Measurements from ENCODE around the gene CCR8.

The CCR8 gene

DNA sequence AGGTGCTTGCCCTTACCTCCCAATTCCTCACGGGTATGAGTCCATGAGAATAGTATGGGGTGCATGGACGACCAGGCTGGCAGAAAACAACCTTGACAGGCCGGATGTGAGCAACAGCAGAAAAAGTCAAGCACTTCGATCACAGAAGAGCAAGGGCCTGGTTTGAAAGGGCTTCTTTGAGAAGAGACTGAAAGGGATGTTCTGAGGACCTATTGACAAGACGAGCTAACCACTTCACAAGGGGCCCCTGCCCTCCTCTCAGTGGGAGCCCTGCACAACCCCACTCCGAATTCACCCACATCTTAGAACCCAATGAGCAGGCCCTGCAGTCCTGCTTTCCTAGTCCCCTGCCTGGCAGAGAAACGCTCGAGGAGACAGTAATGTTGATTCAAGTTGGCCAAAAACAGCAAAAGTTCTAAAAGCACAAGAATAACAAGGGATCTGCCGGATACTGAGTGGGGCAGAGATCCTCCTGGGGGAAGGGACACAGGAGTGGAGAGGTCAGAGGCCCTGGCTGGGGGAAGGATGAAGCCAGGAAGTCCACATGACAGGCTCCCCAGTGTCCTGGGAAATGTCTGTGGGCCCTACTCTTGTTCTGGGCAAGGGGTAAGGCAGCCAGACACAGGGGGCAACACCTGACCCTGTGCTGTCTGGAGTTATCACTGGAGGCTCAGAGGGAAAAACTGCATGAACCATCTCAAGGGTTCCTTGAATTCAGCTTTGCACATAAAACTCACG is 34.9 kb upstream of the CCR8 start:
- TF ChIP-seq, protein P1, sequence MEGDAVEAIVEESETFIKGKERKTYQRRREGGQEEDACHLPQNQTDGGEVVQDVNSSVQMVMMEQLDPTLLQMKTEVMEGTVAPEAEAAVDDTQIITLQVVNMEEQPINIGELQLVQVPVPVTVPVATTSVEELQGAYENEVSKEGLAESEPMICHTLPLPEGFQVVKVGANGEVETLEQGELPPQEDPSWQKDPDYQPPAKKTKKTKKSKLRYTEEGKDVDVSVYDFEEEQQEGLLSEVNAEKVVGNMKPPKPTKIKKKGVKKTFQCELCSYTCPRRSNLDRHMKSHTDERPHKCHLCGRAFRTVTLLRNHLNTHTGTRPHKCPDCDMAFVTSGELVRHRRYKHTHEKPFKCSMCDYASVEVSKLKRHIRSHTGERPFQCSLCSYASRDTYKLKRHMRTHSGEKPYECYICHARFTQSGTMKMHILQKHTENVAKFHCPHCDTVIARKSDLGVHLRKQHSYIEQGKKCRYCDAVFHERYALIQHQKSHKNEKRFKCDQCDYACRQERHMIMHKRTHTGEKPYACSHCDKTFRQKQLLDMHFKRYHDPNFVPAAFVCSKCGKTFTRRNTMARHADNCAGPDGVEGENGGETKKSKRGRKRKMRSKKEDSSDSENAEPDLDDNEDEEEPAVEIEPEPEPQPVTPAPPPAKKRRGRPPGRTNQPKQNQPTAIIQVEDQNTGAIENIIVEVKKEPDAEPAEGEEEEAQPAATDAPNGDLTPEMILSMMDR (conservative IDR thresholded peaks at IDR 0.05; ENCODE audit: low read length): no peak
- no peak overlapping the region for H3K4me3 ChIP-seq (ENCODE audit: low read length)
- no peak for DNase-seq (ENCODE audit: low read depth)

- DNase-seq (ENCODE audit: low read depth): no peak
- no peak overlapping the region for H3K4me3 ChIP-seq (ENCODE audit: low read length)
- TF ChIP-seq, protein P1 (conservative IDR thresholded peaks at IDR 0.05; ENCODE audit: low read length): no peak
Observed at GRCh38 chr3:39295184-39295775, 34.2 kb upstream of the CCR8 start.

- H3K4me3 ChIP-seq (ENCODE audit: low read length): no peak overlapping the region
- DNase-seq (ENCODE audit: low read depth): no peak
- TF ChIP-seq, protein P1 (conservative IDR thresholded peaks at IDR 0.05; ENCODE audit: low read length): no peak
Observed at GRCh38 chr3:39296197-39297077, 33.1 kb upstream of the CCR8 start.

DNA sequence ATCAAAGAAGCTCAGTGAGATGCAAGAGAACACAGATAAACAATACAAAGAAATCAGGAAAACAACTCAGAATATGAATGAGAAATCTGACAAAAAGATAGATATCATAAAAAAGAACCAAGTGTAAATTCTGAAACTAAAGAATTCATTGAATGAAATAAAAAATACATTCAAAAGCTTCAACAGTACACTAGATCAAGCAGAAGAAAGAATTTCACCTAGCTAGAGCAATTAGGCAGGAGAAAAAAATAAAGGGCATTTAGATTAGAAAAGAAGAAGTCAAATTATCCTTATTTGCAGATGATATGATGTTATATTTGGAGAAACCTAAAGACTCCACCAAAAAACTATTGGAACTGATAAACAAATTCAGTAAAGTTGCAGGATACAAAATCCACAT is 30.2 kb upstream of the CCR8 start:
- no peak for DNase-seq (ENCODE audit: low read depth)
- TF ChIP-seq, protein P1 (conservative IDR thresholded peaks at IDR 0.05; ENCODE audit: low read length): no peak
- no peak overlapping the region for H3K4me3 ChIP-seq (ENCODE audit: low read length)

DNA sequence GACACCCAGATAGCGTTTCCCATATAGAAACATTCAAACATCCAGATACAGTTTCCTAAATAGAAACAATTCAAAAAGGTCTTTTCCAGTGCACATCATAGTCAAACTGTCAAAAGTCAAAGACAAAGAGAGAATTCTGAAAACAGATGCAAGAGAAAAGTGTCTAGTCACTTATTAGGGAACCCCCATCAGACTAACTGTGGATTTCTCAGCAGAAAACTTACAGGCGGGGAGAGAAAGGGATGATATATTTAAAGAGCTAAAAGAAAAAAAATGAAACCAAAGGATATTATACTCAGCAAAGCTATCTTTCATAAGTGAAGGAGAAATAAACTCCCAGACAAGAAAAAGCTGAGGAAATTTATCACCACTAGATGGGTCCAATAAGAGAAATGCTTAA is 27.3 kb upstream of the CCR8 start:
- DNase-seq (ENCODE audit: low read depth): no peak
- TF ChIP-seq, protein P1 (conservative IDR thresholded peaks at IDR 0.05; ENCODE audit: low read length): no peak
- H3K4me3 ChIP-seq (ENCODE audit: low read length): no peak overlapping the region

- TF ChIP-seq, protein P1 (conservative IDR thresholded peaks at IDR 0.05; ENCODE audit: low read length): no peak
- DNase-seq (ENCODE audit: low read depth): no peak
- no peak overlapping the region for H3K4me3 ChIP-seq (ENCODE audit: low read length)
Observed at GRCh38 chr3:39313289-39313688, 16.2 kb upstream of the CCR8 start.

All from AG10803 (cell line).